Activated naive CD4-positive, alpha-beta T cell (primary cell): ENCODE measurements around the gene STYK1.
"Not testable (repeated sequence)": the region's sequence is repeated elsewhere in the genome, so short reads cannot be mapped to it uniquely, and the experiment has no call there.

Experiments
- DNase-seq, 4 experiments: peaks; one replicate each; lab custom pipeline; 2025; lab: John Stamatoyannopoulos, UW

Gene STYK1

GRCh38 chr12:10620078-10620779 is 53.6 kb downstream of the STYK1 start:
- no peak for DNase-seq

GRCh38 chr12:10618338-10618987 is 55.4 kb downstream of the STYK1 start:
- no peak for DNase-seq

DNA sequence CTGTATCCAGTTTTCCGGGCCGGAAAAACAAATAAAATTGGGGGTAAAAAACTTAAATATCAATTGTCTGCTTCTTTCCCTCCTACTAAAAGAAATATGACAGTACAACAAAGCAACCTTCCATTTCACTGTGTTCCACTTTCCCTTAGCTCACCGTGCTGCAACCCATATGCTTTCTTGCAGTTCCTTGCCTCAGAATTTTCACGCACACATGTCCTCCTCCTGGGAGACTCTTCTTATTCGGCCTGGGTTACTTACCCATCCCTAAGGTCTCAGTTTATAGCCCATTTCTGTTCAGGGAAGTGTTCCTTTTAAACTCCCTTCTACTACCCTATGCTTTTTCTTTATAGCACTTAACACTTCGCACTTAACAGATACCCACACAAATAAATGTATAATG is 56.0 kb downstream of the STYK1 start:
- no peak for DNase-seq

DNA sequence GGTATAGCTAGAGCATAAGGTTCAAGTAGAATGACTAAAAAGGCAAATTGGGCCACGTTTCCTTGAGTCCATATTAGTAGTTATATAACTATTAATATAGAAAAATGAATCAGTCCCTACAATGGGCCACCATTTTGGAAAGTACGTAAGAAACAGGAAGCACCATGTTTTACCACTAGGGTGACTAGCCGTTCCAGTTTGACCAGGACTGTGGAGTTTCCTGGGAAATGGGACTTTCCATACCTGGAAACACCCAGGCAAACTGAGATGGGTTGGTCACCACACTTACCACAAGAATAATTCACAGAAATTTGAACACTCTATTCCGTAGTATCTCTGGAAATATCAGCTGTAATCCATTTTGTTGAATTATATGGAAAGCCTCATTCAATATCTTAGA is 58.3 kb downstream of the STYK1 start:
- no peak for DNase-seq

DNA sequence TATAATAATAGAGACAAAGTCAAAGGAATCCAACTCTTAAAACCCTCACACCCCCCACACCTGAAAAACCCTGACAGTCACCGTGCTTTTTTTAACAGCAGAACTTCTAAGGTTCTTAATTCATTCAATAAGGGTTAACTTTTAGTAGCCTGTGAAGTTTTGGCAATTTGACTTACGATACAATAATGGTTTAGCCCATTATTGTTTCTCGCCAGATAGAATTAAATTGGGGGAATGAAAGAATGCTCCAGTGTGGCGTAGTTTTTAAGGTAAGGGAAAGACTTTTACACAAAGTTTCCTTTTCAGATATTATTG is 59.8 kb downstream of the STYK1 start:
- no peak for DNase-seq

DNA sequence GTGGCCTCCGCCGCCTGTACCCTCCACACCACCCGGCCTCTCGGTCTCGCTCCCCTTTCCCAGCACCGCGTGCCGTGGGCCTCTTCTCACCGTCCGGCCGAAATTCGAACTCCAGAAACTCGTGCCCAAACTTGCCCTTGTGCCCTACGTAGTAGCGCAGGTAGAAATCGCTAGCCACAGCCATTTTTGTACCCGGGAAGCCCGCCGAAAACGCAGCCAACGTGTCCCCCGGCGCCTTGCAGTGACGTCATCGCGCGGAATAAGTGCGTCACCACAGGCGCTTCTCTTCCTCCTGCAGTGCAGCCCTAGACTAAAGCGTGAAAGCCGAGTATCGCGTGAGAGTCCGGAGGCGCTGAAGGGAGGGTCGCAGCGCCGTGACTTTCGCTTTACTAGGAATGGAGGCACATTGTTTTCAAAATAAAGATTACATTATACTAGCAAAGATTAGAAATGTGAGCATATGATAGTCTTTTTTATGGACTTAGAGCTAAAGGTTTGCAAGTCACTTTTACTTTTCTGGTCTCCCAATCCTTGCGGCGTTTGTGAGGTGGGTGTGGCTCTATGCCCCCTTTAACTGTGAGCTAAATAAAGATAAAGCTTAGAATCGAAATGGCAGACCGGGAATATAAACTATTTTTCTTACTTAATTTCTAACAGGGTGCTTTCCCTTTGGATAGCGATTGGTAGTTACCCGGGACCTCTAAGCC is 60.4 kb downstream of the STYK1 start, which contains the start of gene MAGOHB:
MAGOHB (minus strand) TSS at position 261 of the 707 bp plus-strand sequence; CDS start at position 184, 77 bp downstream.
- DNase-seq, result peak; percentile 98 to 99 (median 98)

DNA sequence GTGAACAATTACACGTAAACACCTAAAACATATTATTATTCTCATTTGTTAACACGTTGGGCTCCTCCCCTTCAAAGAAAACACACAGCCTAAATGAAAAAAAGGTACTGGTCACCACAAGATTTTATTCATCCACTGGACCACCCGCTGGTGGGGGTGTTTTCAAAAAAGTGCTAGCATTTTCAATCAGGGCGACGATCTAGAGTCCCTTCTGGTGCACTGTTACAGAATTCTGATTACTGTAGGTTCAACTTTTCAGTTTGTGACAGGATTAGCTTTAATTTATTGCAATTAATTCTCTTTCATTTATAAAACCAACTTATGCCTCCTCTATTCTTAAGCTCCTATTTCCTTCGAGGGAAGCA is 60.9 kb downstream of the STYK1 start:
- no peak for DNase-seq

GRCh38 chr12:10612110-10612509 is 61.7 kb downstream of the STYK1 start:
- DNase-seq, result no peak

- not testable (repeated sequence) for DNase-seq
Observed at GRCh38 chr12:10611258-10611657, 62.6 kb downstream of the STYK1 start.

DNA sequence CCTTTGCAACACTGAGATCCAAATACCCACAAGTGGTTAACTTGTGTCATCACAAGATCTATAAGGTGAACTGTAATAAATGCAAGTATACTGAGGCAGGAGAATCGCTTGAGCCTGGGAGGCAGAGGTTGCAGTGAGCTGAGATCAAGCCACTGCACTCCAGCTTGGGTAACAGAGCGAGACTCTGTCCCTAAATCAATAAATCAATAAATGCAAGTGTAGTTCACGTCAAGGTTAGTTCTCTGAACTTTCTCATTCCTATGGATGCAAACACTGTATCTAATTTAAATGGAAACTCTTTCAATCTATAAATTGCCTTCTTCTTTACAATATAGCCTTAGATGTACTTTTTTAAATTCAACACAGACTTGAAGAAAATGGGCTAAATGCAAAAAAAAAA is 63.7 kb downstream of the STYK1 start:
- DNase-seq, result no peak

- no peak for DNase-seq
Observed at GRCh38 chr12:10607885-10608458, 65.9 kb downstream of the STYK1 start.

- DNase-seq, result no peak
Observed at GRCh38 chr12:10601860-10602259, 72.0 kb downstream of the STYK1 start.

DNA sequence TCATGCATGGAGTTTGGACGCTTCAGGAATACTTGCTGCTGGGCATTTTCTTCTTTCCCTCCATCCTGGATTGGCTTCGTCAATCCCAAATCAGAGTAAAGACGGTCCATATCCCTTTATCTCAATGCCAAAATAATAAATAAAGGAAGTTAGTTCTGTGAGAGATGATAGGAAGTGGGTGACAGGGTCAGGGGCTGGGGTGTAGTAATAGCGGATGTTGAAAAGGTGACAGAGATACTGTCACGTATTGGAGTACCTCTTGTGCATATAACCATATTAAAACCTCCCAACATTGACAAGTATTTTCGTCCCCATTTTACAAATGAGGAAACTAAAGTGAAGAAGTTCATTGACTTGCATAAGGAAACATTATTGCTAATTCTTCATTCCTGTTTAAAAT is 72.9 kb downstream of the STYK1 start:
- DNase-seq, result no peak

- DNase-seq, result no peak
Observed at GRCh38 chr12:10595881-10596280, 78.0 kb downstream of the STYK1 start.

DNA sequence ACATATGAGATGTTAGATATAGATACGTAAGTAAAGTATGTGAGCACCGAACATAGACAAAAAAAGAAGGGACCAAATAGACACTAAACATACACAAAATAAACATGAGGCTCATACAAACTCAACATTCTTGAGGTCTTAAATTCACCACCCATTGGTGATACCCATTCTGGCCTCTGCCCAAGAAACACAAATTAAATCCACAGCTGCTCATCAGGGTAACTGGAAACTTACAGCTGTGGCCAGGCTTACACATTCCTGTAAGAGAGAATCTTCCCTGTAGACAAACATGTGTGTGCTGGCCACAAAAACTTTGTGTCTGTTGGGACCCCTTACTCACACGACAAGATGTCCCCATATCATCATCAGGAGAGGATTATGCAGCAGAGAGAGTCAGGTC is 82.9 kb downstream of the STYK1 start:
- DNase-seq, result no peak

DNA sequence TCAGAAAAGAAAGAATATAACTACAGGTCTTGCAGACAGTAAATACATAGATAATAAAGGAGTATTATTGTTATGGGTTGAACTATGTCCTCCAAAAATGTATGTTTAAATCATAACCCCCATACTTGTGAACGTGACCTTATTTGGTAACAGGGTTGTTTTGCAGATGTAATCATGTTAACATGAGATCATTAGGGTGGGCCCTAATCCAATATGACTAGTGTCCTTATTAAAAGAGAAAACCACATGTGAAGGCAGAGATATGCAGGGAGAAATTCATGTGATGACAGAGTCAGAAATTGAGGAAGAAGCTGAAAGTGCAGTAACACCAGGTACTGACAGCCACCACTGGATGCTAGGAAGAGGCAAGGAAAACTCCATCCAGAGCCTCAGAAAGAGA is 89.4 kb downstream of the STYK1 start:
- DNase-seq, result no peak

DNA sequence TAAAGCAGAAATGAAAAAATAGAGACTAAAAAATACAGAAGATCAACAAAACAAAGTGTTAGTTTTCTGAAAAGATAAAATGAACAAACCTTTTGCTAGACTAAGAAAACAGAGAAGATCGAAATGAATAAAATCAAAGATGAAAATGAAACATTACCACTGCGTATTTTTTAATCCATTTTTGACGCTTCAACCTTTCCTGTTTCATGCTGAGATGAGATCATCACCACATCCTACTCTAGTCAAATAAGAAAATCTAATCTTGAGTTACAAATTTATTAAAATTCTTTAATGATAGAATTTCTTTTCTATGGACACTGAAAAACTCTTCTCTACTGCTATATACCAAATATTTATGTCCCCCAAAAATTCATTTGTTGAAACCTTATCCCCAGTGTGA is 91.1 kb downstream of the STYK1 start:
- no peak for DNase-seq

GRCh38 chr12:10582133-10582532 is 91.7 kb downstream of the STYK1 start:
- not testable (repeated sequence) for DNase-seq

GRCh38 chr12:10574307-10574706 is 99.5 kb downstream of the STYK1 start:
- no peak for DNase-seq

DNA sequence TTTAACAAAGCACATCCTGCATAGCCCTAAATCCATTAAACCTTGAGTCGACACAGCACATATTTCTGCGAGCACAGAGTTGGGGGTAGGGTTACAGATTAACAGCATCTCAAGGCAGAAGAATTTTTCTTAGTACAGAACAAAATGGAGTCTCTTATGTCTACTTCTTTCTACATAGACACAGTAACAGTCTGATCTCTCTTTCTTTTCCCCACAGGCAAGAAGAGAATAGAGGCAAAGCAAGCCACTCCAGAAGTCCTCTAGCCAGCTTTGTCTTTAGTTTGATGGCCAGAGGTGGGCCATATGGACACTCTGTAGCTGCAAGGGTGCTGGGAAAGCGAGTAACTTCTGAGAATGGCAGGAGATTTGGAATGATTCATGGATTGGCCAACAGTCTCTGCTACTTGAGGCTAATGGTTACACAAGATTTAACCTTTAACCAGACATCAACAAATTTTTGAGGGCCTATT is 101.8 kb downstream of the STYK1 start:
- not testable (repeated sequence) for DNase-seq

- DNase-seq, result no peak
Observed at GRCh38 chr12:10571141-10571540, 102.7 kb downstream of the STYK1 start.
